Measurements from ENCODE around the gene CD300C.

Gene CD300C

GRCh38 chr17:74568106-74568873 lies 22.4 kb upstream of the CD300C start:
- H3K27me3 ChIP-seq (ENCODE audit: control insufficient read depth, low read length) = peaks cover 4% of the 10 kb centered on the region; the same call in 1 of the 2 replicates
- H3K9me3 ChIP-seq (ENCODE audit: control insufficient read depth, insufficient read depth, low read length) = no peaks in the 10 kb centered on the region
- no peaks in the 10 kb centered on the region for H3K79me2 ChIP-seq (ENCODE audit: control insufficient read depth, low read length)
- no peaks in the 10 kb centered on the region for H3K9me2 ChIP-seq (replicated peaks; ENCODE audit: control insufficient read depth, low read length)
- H3K36me3 ChIP-seq (ENCODE audit: control insufficient read depth, low read length) = no peaks in the 10 kb centered on the region
- H3K27ac ChIP-seq (ENCODE audit: low read depth, low read length) = no peak overlapping the region
- no peaks in the 10 kb centered on the region for H3F3A ChIP-seq (ENCODE audit: control insufficient read depth, insufficient read depth)
- no peaks in the 10 kb centered on the region for H3K4me1 ChIP-seq (ENCODE audit: control insufficient read depth, low read length)
- no peaks in the 10 kb centered on the region for H4K20me1 ChIP-seq (ENCODE audit: control insufficient read depth, insufficient read depth, low read depth, low read length)
- H3K4me2 ChIP-seq (ENCODE audit: low read length) = no peak overlapping the region
- TF ChIP-seq CTCF (IDR thresholded peaks at IDR 0.05; ENCODE audit: low read depth, low read length, poor library complexity, severe bottlenecking) (no peak), EZH2phosphoT487 (IDR thresholded peaks at IDR 0.05; ENCODE audit: borderline replicate concordance, low read length) (no peak)
- H3K4me3 ChIP-seq (ENCODE audit: low read length) = no peak overlapping the region

- Histone ChIP-seq H3K79me2 (ENCODE audit: control insufficient read depth, low read length) (no peaks in the 10 kb centered on the region), H3K4me2 (ENCODE audit: low read length) (no peak within 1 kb of the TSS), H3K27me3 (ENCODE audit: control insufficient read depth, low read length) (peaks cover 4% of the 10 kb centered on the region; the same call in 1 of the 2 replicates), H3K4me1 (ENCODE audit: control insufficient read depth, low read length) (no peaks in the 10 kb centered on the region), H3K27ac (ENCODE audit: low read depth, low read length) (no peak within 1 kb of the TSS), H4K20me1 (ENCODE audit: control insufficient read depth, insufficient read depth, low read depth, low read length) (no peaks in the 10 kb centered on the region), H3K4me3 (ENCODE audit: low read length) (no peak within 1 kb of the TSS), H3F3A (ENCODE audit: control insufficient read depth, insufficient read depth) (no peaks in the 10 kb centered on the region), H3K9me3 (ENCODE audit: control insufficient read depth, insufficient read depth, low read length) (no peaks in the 10 kb centered on the region), H3K36me3 (ENCODE audit: control insufficient read depth, low read length) (no peaks in the 10 kb centered on the region), H3K9me2 (replicated peaks; ENCODE audit: control insufficient read depth, low read length) (no peaks in the 10 kb centered on the region)
- TF ChIP-seq CTCF (IDR thresholded peaks at IDR 0.05; ENCODE audit: low read depth, low read length, poor library complexity, severe bottlenecking) (no peak), EZH2phosphoT487 (IDR thresholded peaks at IDR 0.05; ENCODE audit: borderline replicate concordance, low read length) (no peak)
Observed at GRCh38 chr17:74567397-74567796, 21.5 kb upstream of the CD300C start, which contains the start of gene CD300H. Gene CD300H (minus strand): TSS chr17:74567509.

GRCh38 chr17:74566132-74566753 lies 20.3 kb upstream of the CD300C start:
- no peaks in the 10 kb centered on the region for H3K9me3 ChIP-seq (ENCODE audit: control insufficient read depth, insufficient read depth, low read length)
- no peaks in the 10 kb centered on the region for H4K20me1 ChIP-seq (ENCODE audit: control insufficient read depth, insufficient read depth, low read depth, low read length)
- peak; percentile 77 for TF ChIP-seq CTCF (IDR thresholded peaks at IDR 0.05; ENCODE audit: low read depth, low read length, poor library complexity, severe bottlenecking)
- no peak for TF ChIP-seq EZH2phosphoT487 (IDR thresholded peaks at IDR 0.05; ENCODE audit: borderline replicate concordance, low read length)
- no peaks in the 10 kb centered on the region; the same call in 1 of the 2 replicates for H3K27me3 ChIP-seq (ENCODE audit: control insufficient read depth, low read length)
- no peak overlapping the region for H3K4me3 ChIP-seq (ENCODE audit: low read length)
- H3K9me2 ChIP-seq (replicated peaks; ENCODE audit: control insufficient read depth, low read length) = no peaks in the 10 kb centered on the region
- no peaks in the 10 kb centered on the region for H3K79me2 ChIP-seq (ENCODE audit: control insufficient read depth, low read length)
- no peaks in the 10 kb centered on the region for H3F3A ChIP-seq (ENCODE audit: control insufficient read depth, insufficient read depth)
- no peak overlapping the region for H3K4me2 ChIP-seq (ENCODE audit: low read length)
- no peak overlapping the region for H3K27ac ChIP-seq (ENCODE audit: low read depth, low read length)
- no peaks in the 10 kb centered on the region for H3K4me1 ChIP-seq (ENCODE audit: control insufficient read depth, low read length)
- no peaks in the 10 kb centered on the region for H3K36me3 ChIP-seq (ENCODE audit: control insufficient read depth, low read length)

All from DOHH2 (cell line).